H9 (cell line): ENCODE results near the gene CCDC40. TPM values are rescaled to one million over a fixed set of nuclear protein-coding genes. Genes with fewer than 3 reads are reported as not detected.

Experiments used
- DNase-seq: peaks from one replicate; pipeline ENCODE4 v3.0.0-alpha.2; 2017
- H2AFZ ChIP-seq: one replicate; pipeline ENCODE4 v1.6.1; 2013; ENCODE audit warnings: mild to moderate bottlenecking, low read length, control low read depth, moderate library complexity
- H2AK5ac ChIP-seq: 2 replicates; pipeline ENCODE4 v1.6.1; 2013; ENCODE audit warnings: low read length, control low read depth, mixed read lengths; ENCODE audit not compliant: insufficient read length
- H2BK120ac ChIP-seq: one replicate; pipeline ENCODE4 v1.6.1; 2013; ENCODE audit warnings: low read depth, mild to moderate bottlenecking, low read length, control low read depth, inconsistent platforms; ENCODE audit not compliant: poor library complexity, severe bottlenecking
- H2BK12ac ChIP-seq: 2 replicates; pipeline ENCODE4 v1.6.1; 2013; ENCODE audit warnings: low read length, control low read depth, mixed read lengths, low read depth; ENCODE audit not compliant: insufficient read length
- H2BK15ac ChIP-seq: 2 replicates; pipeline ENCODE4 v1.6.1; 2013; ENCODE audit warnings: low read depth, low read length, control low read depth
- H2BK20ac ChIP-seq: one replicate; pipeline ENCODE4 v1.6.1; 2013; ENCODE audit warnings: low read depth, mild to moderate bottlenecking, low read length, control low read depth, inconsistent platforms; ENCODE audit not compliant: poor library complexity, severe bottlenecking
- H2BK5ac ChIP-seq: 2 replicates; pipeline ENCODE4 v1.6.1; 2013; ENCODE audit warnings: low read length, control low read depth, mixed read lengths; ENCODE audit not compliant: insufficient read length
- H3K14ac ChIP-seq: 2 replicates; pipeline ENCODE4 v1.6.1; 2013; ENCODE audit warnings: low read length, control low read depth; ENCODE audit not compliant: insufficient read depth
- H3K18ac ChIP-seq: 2 replicates; pipeline ENCODE4 v1.6.1; 2013; ENCODE audit warnings: low read depth, mild to moderate bottlenecking, mixed read lengths, low read length, control low read depth; ENCODE audit not compliant: insufficient read length
- H3K23ac ChIP-seq: 2 replicates; pipeline ENCODE4 v1.6.1; 2013; ENCODE audit warnings: low read length, control low read depth, mixed read lengths, low read depth; ENCODE audit not compliant: insufficient read length
- H3K23me2 ChIP-seq: 2 replicates; pipeline ENCODE4 v1.6.1; 2013; ENCODE audit warnings: low read depth, mild to moderate bottlenecking, mixed read lengths, low read length, control low read depth; ENCODE audit not compliant: insufficient read length, poor library complexity, severe bottlenecking
- H3K27ac ChIP-seq: 2 replicates; pipeline ENCODE4 v1.5.1; 2013; ENCODE audit warnings: low read length, control low read depth, mixed read lengths, low read depth; ENCODE audit not compliant: insufficient read length
- H3K27me3 ChIP-seq: 2 replicates; pipeline ENCODE4 v1.6.1; 2013; ENCODE audit warnings: low read length, control low read depth, inconsistent platforms; ENCODE audit not compliant: insufficient read depth
- H3K4ac ChIP-seq: 2 replicates; pipeline ENCODE4 v1.6.1; 2013; ENCODE audit warnings: low read depth, mild to moderate bottlenecking, control low read depth, inconsistent platforms, low read length, moderate library complexity
- H3K4me1 ChIP-seq: 2 replicates; pipeline ENCODE4 v1.6.1; 2013; ENCODE audit warnings: low read length, control low read depth, inconsistent platforms; ENCODE audit not compliant: insufficient read depth
- H3K4me2 ChIP-seq: 2 replicates; pipeline ENCODE4 v1.6.1; 2013; ENCODE audit warnings: low read length, control low read depth, mixed read lengths; ENCODE audit not compliant: insufficient read length, insufficient read depth
- H3K56ac ChIP-seq: 2 replicates; pipeline ENCODE4 v1.6.1; 2013; ENCODE audit warnings: low read depth, mild to moderate bottlenecking, mixed read lengths, low read length, control low read depth; ENCODE audit not compliant: insufficient read length
- H3K79me1 ChIP-seq: 2 replicates; pipeline ENCODE4 v1.6.1; 2013; ENCODE audit warnings: low read depth, mild to moderate bottlenecking, moderate library complexity, low read length, control low read depth, inconsistent platforms; ENCODE audit not compliant: insufficient read depth, poor library complexity, severe bottlenecking
- H3K79me2 ChIP-seq: 2 replicates; pipeline ENCODE4 v1.6.1; 2013; ENCODE audit warnings: low read length, control low read depth, inconsistent platforms; ENCODE audit not compliant: insufficient read depth
- H3K9ac ChIP-seq: 2 replicates; pipeline ENCODE4 v1.6.1; 2013; ENCODE audit warnings: low read length, control low read depth, mixed read lengths; ENCODE audit not compliant: insufficient read length; ENCODE audit errors: extremely low read depth
- H3K9me3 ChIP-seq: one replicate; pipeline ENCODE4 v1.6.1; 2013; ENCODE audit warnings: low read depth, low read length, inconsistent platforms; ENCODE audit not compliant: control insufficient read depth
- H3T11ph ChIP-seq: one replicate; pipeline ENCODE4 v1.6.1; 2013; ENCODE audit warnings: mild to moderate bottlenecking, low read length, control low read depth, inconsistent platforms
- H4K20me1 ChIP-seq: one replicate; pipeline ENCODE4 v1.6.1; 2013; ENCODE audit not compliant: control insufficient read depth, insufficient read length, insufficient read depth
- H4K5ac ChIP-seq: 2 replicates; pipeline ENCODE4 v1.6.1; 2013; ENCODE audit warnings: low read depth, mild to moderate bottlenecking, mixed read lengths, low read length, control low read depth; ENCODE audit not compliant: insufficient read length
- H4K8ac ChIP-seq: replicated peaks from 2 replicates; pipeline ENCODE4 v1.6.1; 2013; ENCODE audit warnings: low read length, control low read depth, mixed read lengths, low read depth; ENCODE audit not compliant: insufficient read length
- H4K91ac ChIP-seq: 2 replicates; pipeline ENCODE4 v1.6.1; 2013; ENCODE audit warnings: low read depth, mild to moderate bottlenecking, moderate library complexity, mixed read lengths, low read length, control low read depth; ENCODE audit not compliant: insufficient read length
- H3K27ac Mint-ChIP-seq, 3 experiments: 2 replicates in 2 of 3; 3 replicates in 1 of 3; pipeline ENCODE4 v1.8.0; 2020 to 2021; ENCODE audit warnings: mixed read lengths in 3 of 3, mild to moderate bottlenecking in 1 of 3, moderate library complexity in 1 of 3
- H3K27me3 Mint-ChIP-seq: 2 replicates; pipeline ENCODE4 v1.8.0; 2021; ENCODE audit warnings: low read depth, mild to moderate bottlenecking, moderate library complexity, mixed read lengths
- H3K36me3 Mint-ChIP-seq, 3 experiments: 2 replicates in 2 of 3; 3 replicates in 1 of 3; pipeline ENCODE4 v1.8.0; 2020 to 2021; ENCODE audit warnings: low read depth in 3 of 3, mixed read lengths in 3 of 3; ENCODE audit not compliant: insufficient read depth in 1 of 3
- H3K4me1 Mint-ChIP-seq, 2 experiments: 2 replicates each; pipeline ENCODE4 v1.8.0; 2020; ENCODE audit warnings: mixed read lengths in 2 of 2
- H3K4me3 Mint-ChIP-seq, 2 experiments: 2 replicates in 1 of 2; 3 replicates in 1 of 2; pipeline ENCODE4 v1.8.0; 2020 to 2021; ENCODE audit warnings: mild to moderate bottlenecking in 2 of 2, mixed read lengths in 2 of 2, moderate library complexity in 1 of 2
- H3K9me3 Mint-ChIP-seq, 2 experiments: 2 replicates in 1 of 2; 3 replicates in 1 of 2; pipeline ENCODE4 v1.8.0; 2020; ENCODE audit warnings: mild to moderate bottlenecking in 2 of 2, mixed read lengths in 2 of 2, moderate library complexity in 1 of 2
- CTCF ChIP-seq: fragments of 200-600 bp; sonication (generic); conservative IDR thresholded peaks from 3 replicates; pipeline ENCODE4 v1.8.0; 2021; ENCODE audit warnings: antibody characterized with exemption, mild to moderate bottlenecking
- WGBS: extraction: QIAGEN DNeasy Blood & Tissue Kit; methylation state at CpG from one replicate; pipeline ENCODE4 v1.1.7; 2013; ENCODE audit warnings: missing lambda C conversion rate, low lambda C conversion rate, mixed read lengths; ENCODE audit not compliant: insufficient read length; ENCODE audit errors: extremely low coverage; 5-methylcytosine and 5-hydroxymethylcytosine counted together
- total RNA-seq: library from RNA; stranded (reverse); gene quantifications from 2 replicates; pipeline ENCODE4 v1.2.1, GENCODE V29; 2021

Gene CCDC40
- total RNA-seq, 1 experiment from 2014 or later = 8.9 TPM

GRCh38 chr17:80055597-80055996 is 19.2 kb downstream of the CCDC40 start:
- no peaks in the 10 kb centered on the region for H3K9me3 Mint-ChIP-seq
- Histone ChIP-seq H3K14ac (no peak overlapping the region), H2BK120ac (no peak overlapping the region), H3K9ac (no peak overlapping the region), H3K56ac (no peak overlapping the region), H3K4me1 (no peaks in the 10 kb centered on the region), H3K79me1 (no peaks in the 10 kb centered on the region), H3K9me3 (no peaks in the 10 kb centered on the region), H3K4ac (no peak overlapping the region), H4K5ac (no peak overlapping the region), H4K8ac (no peak overlapping the region), H3K18ac (no peak overlapping the region), H2BK5ac (no peak overlapping the region), H4K20me1 (no peaks in the 10 kb centered on the region), H4K91ac (no peak overlapping the region), H3K23ac (no peak overlapping the region), H2BK15ac (no peak overlapping the region), H3K27me3 (no peaks in the 10 kb centered on the region), H3K23me2 (no peaks in the 10 kb centered on the region), H3K79me2 (no peaks in the 10 kb centered on the region), H3K4me2 (no peak overlapping the region), H2AK5ac (no peak overlapping the region), H2BK20ac (no peak overlapping the region), H2AFZ (no peak overlapping the region), H3T11ph (no peak overlapping the region), H3K27ac (no peak overlapping the region), H2BK12ac (no peak overlapping the region)
- no peak; the same call in 2 of the 3 replicates for TF ChIP-seq CTCF
- peak overlapping the region in 1 of 3 experiments; percentile 66; a peak in 1 of 7 replicates for H3K27ac Mint-ChIP-seq
- no CpG with 5 or more reads among the region's 9 CpGs for WGBS
- no peaks in the 10 kb centered on the region for H3K27me3 Mint-ChIP-seq
- H3K4me3 Mint-ChIP-seq = no peak overlapping the region
- peaks cover 8 to 15% of the 10 kb centered on the region in 2 experiments for H3K4me1 Mint-ChIP-seq
- H3K36me3 Mint-ChIP-seq = peaks cover 2 to 10% (median 7%) of the 10 kb centered on the region in 3 experiments; a peak in 6 of 7 replicates
- no peak for DNase-seq
